HG03196 (cell line): ENCODE data around the gene MTHFD1.

Source experiments
- ATAC-seq: cut with Tn5 transposase; IDR thresholded peaks from one replicate; pipeline ENCODE4 v1.9.1; 2021; ENCODE audit not compliant: unreplicated experiment

The MTHFD1 gene

DNA sequence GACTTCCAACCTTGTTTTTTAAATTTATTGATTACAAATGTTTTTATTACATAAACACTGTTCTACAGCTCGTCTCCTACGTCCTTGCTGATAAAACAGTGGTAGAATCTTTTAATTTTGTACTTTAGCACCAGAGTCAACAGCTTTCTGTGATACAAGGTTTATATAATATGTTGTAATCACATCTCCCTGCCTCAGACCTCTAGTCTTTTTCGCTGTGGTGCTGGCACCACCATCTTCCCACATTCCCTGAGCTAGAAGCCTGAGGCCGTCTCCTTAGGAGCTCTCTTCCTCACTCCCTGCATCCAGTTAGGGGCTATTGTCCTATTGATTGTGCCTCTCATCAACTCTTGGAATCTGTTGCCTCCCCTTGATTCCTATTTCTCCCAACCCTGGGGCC, 17.1 kb downstream of the MTHFD1 start:
- ATAC-seq: no peak

DNA sequence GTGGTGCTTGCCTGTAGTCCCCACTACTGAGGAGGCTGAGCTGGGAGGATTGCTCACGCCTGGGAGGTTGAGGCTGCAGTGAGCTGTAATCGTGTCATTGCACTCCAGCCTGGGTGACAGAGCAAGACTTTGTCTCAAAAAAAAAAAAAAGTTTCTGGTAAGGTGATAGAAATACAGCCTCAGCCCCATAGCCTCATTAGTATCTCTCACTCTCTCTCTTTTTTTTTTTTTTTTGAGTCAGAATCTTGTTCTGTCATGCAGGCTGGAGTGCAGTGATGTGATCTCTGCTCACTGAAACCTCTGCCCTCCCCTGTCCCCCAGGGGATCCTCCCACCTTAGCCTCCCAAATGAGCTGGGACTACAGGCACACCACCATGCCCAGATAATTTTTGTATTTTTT, 19.2 kb downstream of the MTHFD1 start:
- ATAC-seq: no peak

DNA sequence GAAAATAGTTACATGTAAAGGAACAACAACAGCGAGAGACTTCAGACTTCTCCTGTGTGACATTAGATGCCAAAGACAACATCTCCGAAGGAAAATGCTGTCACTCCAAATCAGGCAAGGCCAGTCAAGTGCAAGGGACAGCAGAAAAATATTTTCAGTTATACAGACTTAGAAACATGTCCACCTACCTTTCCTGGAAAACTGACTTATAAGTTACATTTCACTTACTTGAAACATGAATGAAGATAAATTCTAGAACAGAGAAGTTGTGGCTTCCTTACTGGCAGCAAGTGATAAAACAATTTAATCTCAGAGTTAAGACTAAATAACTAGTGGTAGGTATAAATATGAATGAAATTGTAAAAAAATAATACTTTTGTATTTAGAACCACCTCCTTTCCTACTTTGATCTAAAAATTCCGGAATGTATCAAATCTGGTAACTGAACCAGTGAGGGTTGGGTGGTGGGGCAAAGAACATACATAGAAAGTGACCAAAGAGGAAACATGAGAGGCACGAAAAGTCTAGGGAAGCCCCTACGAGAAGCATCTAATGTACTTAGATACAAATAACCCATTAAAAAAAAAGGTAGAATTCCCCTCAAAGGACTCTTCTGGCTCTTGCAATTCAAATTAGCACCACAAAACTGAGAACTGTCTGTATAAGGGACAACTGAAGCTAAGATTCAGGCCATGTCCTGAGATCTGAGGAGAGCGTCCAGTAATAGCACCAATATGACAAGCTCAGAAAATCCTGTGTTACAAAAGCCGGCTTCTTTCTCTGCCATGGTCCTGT, 21.2 kb downstream of the MTHFD1 start:
- no peak for ATAC-seq

DNA sequence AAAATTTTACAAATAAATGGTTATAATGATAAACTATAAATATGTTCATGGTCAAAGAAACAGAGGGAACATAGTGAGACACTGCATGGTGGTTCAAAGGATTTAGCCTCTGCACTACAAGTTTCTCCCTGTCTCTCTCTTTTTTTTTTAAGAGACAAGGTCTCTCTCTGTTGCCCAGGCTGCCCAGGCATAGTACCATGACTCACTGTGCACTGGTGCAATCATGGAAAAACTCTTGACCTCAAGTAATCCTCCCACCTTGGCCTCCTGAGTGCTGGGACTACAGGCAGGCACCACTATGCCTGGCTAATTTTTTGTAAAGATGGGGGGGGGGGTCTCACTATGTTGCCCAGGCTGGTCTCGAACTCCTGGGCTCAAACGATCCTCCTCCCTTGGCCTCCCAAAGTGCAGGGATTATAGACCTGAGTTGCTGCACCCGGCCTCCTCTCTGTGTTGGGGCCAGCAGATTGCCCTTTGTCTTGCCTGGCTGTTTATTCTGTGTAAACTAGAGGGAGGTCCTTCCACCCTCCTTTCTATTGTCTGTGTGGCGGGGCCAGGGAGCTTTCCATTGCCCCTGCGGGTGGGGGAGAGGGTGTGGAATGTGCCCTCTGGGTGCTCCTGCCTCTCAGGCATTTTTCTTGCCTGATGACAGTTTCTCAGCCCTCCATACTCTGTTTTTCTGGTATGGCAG, 22.1 kb downstream of the MTHFD1 start:
- no peak for ATAC-seq

DNA sequence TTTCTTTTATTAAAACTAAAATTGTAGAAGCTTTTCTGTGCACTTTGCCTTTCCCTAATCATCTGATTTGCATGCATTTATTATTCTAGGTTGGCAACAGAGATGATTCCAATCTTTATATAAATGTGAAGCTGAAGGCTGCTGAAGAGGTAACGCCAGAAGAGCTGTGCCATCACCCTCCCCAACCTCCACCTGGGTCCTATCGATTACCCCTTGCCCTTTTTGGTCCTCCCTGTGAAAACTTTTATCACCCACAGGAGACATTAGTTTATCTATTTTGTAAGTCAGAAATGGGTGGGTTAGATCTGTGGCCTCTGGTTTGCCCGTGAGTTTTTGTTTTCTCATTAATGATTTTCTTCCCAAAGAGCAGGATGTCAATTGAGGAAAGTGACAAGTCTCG, 22.8 kb downstream of the MTHFD1 start:
- ATAC-seq: no peak

DNA sequence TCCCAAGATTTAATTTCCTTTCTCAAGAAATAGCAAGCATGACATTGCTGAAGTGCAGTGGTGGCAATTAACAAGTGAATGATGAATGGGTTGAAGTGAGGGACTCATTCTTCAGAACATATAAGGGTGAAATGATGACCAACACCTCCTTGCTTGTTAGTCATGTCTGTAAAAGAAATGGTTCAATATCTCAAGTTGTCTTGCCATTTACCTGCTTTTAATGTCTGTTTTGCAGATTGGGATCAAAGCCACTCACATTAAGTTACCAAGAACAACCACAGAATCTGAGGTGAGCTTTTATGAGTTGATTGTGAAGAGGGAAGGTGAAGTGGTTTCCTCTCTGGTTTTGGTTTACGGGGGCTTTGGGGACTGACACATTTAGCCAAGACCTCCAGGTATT, 24.1 kb downstream of the MTHFD1 start:
- ATAC-seq: no peak

DNA sequence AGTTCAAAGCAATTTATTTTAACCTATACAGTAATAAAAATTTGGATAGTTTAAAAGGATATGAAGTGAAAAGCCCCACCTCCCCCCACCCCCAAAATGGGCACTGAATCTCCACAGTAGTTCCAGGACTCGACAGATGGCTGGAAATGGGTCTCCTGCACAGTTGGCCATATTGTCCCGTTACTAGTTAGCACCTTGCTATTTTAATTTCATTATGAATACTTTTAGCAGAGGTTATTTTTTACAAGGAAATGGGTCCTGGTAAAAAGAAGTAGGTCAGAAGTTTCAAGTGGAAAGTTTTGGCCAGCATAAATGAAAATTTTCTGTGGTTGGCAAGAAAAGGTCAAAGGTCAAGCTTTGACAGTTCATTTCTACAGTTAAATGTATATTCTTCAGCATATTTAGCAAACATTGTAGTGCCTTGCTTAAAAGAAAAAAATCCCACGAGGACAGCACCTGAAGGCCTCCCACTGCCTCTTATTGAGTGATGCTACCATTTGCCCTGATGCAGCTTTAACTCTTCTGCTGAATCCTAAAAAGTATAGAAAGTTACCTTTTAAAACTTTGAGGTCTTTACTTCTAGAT, 28.3 kb downstream of the MTHFD1 start:
- no peak for ATAC-seq

DNA sequence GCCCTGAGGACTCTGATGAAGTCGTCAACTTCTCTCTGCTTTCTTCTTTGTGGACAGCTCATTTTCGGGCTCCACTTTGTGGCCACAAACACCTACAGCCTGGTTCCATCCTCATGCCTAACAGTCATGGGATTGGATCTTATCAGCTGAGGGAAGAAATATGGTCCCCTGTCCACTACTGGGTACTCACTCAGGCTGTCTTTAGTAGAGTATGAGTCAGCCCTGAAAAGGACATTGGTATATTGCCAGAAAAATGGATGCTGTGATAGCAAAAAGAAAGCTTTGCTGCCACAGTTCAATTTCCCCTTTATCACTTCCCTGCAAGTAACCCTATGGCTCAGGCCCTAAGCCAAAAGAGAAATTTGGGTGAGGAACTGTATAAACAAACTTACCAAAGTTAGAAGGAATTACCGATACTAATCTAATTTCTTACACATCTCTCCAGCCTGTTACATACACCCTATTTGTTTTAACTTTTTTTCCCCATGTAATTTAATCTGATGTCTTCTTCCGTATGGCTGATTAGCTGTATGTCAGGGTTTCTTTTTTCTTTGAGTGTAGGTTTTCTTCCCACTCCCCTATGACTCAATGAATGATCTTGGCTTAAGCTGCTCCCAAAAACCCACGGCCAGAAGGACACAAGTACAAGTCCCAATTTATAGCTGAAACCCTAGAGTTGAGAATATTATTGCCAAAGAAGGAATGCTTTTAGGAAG, 29.1 kb downstream of the MTHFD1 start:
- ATAC-seq: no peak

DNA sequence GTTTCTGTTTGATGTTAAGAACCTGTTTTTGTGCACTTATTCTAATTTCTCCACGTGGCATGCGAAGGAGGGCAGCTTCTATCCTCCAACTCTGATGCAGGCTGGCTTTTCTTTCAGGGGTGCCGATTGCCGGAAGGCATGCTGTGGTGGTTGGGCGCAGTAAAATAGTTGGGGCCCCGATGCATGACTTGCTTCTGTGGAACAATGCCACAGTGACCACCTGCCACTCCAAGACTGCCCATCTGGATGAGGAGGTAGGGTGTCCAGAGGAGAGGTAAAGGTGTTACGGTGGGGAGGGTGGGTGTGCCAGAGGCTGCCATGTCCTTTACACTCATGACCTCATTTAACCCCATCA, 29.6 kb downstream of the MTHFD1 start:
- no peak for ATAC-seq

DNA sequence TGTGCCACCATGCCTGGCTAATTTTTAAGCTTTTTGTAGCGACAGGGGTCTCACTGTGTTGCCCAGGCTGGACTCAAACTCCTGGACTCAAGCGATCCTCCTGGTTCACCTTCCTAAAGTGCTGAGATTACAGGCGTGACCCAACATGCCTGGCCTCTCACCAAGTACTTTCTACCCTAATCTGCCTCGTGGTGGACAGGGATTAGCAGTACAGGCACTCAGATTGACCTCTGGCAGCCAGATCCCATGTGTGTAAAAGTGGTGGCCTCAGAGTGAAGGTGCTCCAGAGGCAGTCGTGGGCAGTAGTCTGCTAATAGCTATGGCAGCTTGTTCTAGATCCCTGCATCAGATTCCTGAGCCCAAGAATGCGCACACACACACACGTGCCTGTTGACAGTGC, 30.9 kb downstream of the MTHFD1 start:
- no peak for ATAC-seq

DNA sequence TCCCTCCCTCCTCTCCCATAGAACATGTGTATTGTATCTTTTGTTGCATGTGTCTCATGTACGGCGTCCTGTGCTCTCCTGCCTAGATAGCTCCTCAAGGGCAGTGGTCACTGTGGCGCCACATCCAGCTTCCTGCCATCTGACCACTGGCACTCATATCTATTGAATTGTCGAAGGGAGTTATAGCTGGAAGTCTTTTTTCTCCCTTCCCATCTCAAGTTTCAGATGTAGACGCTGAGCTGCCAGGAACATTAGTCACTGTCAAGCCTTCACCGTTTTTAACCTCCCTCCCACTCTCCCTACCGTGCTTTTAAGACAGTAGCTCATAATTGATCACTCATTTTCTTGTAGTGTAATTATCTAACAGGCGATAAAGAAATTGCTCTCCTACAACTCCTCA, 33.0 kb downstream of the MTHFD1 start:
- no peak for ATAC-seq

DNA sequence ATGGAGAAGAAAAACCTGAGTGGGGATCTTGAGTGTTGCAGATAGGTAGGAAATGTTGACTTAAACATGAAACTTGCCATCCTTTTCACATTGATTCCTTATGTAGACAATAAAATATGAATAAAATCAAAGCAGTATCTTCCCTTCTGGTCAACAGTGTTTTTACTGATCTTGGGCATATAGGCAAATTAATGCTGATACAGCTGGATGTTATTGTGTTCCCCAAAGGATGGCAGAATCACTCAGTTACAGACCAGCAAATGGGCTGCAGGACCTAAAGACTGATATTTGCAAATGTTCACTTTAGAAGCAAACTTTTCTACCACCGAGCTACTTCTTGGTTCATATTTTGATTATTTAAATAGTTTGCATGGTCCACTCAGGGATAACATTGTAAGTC, 33.9 kb downstream of the MTHFD1 start:
- ATAC-seq: no peak

DNA sequence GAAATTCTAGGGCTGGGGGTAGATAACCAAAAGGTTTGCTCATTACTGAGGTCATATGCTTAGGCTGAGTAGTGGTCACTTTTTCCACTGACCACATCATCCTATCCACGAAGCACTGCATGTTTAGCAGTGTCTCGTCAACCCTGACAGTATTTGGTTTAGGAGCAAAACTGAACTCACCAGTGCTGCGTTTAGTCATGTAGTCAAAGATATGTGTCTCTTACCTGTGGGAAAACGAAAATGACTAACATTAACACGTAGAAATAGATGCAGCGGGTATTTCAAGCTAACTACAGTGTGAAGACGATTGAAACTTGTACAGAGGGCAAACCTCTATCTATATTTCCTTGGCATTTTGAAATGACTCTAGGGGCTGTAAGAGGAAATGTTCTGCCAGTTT, 34.6 kb downstream of the MTHFD1 start:
- no peak for ATAC-seq

DNA sequence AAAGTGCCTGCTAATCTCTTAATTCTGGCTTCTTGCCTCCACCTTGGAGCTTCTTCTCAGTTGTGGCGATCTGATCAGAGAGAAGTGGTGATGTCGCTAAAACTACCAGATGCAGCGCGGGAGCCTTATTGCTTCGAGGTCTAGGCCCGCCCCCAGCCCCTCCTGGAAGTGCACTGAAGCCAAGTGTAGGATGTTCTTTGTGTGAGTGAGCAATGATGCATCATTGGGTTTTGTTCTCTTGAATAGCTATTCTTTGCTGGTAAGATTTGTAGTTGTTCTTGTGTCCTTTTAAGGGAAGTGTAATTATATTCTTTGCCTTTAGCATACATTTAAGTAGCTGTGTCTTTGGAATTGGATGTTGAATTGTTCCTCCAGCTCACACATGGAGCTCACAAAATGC, 35.8 kb downstream of the MTHFD1 start:
- no peak for ATAC-seq

DNA sequence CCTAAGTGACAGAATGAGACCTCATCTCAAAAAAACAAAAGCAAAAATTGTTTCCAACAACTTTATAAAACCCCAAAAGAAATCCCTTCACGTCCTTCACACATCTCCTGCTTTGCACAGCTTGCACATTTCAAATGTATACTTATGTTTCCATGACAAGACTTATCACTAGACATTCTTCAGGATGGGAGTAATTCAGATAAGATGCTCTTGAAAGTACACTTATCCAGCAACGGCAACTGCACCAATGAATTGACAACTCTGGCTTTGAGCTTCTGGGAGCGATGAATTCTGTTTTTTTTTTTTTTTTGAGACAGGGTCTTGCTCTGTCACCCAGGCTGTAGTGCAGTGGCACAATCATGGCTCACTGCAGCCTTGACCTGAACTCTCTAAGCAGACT, 46.4 kb downstream of the MTHFD1 start:
- no peak for ATAC-seq

DNA sequence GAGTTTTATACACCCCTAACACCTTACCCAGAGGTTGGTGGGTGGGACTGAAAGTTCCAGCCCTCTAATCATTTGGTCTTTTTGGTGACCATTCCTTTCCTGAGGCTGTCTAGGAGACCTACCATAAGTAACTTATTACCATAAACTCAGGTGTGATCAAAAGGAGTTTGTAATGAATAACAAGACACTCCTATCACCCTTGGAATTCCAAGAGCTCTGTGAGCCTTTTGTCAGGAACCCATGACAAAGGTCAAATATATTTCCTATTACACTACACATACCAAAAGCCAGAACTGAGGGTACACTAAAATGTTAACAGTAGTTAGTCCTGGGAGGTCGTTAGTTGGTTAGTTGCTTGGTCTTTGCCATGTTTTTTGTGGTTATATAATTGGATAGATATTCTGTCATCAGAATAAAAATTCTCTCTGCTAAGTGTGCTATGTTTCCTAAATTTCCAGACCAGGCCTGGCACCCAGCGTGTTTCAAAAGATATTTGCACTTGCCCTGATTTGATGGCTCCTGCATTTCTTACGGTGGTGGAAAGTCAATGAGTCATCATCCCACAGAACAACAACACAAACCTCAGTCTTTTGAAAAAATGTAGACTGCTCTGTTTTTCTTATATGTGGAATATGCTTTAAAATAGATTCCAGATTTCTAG, 50.2 kb downstream of the MTHFD1 start:
- ATAC-seq: no peak

DNA sequence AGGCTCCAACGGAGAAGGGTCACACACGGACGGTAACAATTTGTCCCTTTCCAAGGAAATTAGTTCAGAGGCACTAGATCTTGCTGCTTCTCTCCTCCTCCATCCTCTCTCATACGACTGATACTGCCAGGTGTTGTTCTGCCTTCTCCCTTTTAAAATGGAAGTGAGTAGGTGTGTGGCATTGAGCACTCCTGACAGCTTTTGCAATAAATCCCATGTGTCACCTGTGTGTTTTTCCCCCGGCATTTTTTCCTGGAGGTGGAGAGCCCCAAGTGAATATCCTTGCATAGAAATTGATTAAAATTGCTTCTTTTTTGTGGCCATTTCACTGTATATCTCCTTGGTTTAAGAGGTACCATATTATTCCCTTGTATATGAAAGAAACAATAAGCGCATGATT, 51.0 kb downstream of the MTHFD1 start:
- ATAC-seq: no peak

DNA sequence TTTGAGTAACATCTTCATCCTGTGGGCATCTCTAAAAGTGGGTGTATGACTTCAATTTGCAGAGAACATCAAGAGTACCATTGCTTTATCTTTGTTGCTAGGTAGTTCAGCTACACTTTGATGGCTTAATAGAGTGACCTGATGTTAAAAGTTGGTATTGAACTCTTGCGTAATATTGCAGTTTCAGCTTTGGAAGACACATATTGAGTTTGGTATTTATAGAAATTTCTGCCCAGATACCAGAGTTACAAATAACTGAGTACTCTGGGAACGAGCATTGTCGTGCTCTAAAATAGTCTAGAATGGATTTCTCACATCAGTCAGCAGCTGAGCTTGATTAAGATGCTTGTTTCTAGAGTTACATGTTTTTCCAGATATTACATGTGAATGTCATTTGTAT, 52.3 kb downstream of the MTHFD1 start:
- ATAC-seq: no peak

DNA sequence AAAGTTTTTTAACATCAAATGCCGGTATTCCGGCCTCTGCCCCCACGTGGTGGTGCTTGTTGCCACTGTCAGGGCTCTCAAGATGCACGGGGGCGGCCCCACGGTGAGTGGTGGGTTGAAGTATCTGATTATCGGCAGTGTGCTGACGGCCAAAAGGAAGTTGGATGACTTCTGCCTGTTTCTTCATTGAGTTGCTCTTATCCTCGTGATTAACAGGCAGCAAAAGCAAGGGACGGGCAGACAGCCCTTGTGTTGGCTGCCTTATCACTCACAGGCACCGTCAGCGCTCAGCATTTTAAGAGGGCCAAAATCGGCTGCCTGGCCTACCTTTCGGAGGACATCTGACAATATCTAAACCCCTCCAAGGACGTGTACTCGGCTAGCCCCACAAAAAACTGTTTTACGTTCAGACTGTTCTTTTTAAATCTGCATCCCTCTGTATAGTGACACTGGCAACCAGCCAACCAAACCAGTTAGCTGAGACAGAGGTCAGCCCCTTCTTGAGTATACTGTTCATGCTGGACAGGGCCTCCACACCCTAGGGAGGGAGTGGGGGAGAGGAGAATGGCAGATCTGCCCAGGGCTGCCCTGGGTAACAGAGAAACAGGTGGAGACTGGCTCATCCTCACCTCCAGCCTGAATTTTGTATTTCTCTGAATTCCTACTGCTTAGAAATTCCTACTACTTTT, 54.3 kb downstream of the MTHFD1 start:
- no peak for ATAC-seq

DNA sequence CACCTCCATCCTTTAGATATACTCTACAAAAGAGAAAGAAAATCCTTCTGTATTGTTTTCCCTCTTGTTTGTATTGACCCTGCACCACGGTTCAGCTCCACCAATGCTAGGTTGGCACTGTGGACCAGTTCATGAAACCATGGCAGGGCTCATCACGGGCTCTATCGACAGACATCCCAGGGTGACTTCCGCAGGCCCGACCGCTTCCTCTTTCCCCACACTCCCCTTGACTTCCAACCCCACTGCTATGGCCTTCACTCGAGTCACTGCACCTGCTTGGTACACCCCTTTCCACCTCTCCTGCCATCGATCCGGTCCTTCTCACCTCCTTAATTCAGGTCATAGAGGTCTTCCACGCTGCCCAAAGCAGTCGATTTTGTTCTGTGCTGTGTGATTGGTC, 56.0 kb downstream of the MTHFD1 start:
- ATAC-seq: no peak
